OCI-LY1 (cell line): ENCODE measurements around the gene FAM53B.

Experiments
- CTCF ChIP-seq: fragments of 200-600 bp; sonication (generic), shearing (Covaris generic); IDR thresholded peaks from 2 replicates; pipeline ENCODE4 v1.5.1; 2017; ENCODE audit warnings: mild to moderate bottlenecking, antibody characterized with exemption, low read length, moderate library complexity, mixed read lengths
- EZH2 ChIP-seq: fragments of 200-600 bp; sonication (generic), shearing (Covaris generic); IDR thresholded peaks from 2 replicates; pipeline ENCODE4 v1.8.0; 2017; ENCODE audit warnings: borderline replicate concordance, mixed run types, mild to moderate bottlenecking, antibody characterized with exemption, low read length, moderate library complexity, mixed read lengths

- TF ChIP-seq CTCF (no peak), EZH2 (no peak)
Measured at GRCh38 chr10:124578231-124579010, 165.8 kb downstream of the FAM53B start.
